ENCODE data around the gene ABCC1. TPM values are rescaled to one million over a fixed set of nuclear protein-coding genes. Genes with fewer than 3 reads are reported as not detected.

Gene ABCC1
- total RNA-seq, 1 donor from 2014 or later = 69.4 TPM

DNA sequence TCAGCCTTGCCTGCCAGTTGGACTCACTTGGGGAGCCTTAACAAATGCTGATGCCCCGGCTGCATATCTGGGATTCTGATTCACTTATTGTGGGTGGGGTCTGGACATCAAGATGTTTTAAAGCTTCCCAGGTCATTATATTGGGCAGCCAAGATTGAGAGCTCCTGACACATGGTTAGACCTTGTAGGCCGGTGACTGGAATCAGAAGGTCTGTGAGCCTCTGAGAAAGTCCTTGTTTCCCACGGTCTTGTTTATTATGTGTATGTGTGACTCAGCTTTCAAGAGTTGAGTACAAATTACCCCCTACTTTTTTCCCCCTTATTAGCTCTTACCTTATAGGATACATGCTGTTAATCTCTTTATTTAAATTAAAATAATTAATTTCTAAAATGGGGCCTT is 103.5 kb downstream of the ABCC1 start:
- Mint-ChIP-seq H3K4me1 (no peaks in the 10 kb centered on the region), H3K4me3 (no peak overlapping the region), H3K9me3 (no peaks in the 10 kb centered on the region), H3K27me3 (ENCODE audit: low read depth) (no peaks in the 10 kb centered on the region), H3K27ac (no peak overlapping the region), H3K36me3 (peaks cover 38% of the 10 kb centered on the region)
- TF ChIP-seq, protein P1, sequence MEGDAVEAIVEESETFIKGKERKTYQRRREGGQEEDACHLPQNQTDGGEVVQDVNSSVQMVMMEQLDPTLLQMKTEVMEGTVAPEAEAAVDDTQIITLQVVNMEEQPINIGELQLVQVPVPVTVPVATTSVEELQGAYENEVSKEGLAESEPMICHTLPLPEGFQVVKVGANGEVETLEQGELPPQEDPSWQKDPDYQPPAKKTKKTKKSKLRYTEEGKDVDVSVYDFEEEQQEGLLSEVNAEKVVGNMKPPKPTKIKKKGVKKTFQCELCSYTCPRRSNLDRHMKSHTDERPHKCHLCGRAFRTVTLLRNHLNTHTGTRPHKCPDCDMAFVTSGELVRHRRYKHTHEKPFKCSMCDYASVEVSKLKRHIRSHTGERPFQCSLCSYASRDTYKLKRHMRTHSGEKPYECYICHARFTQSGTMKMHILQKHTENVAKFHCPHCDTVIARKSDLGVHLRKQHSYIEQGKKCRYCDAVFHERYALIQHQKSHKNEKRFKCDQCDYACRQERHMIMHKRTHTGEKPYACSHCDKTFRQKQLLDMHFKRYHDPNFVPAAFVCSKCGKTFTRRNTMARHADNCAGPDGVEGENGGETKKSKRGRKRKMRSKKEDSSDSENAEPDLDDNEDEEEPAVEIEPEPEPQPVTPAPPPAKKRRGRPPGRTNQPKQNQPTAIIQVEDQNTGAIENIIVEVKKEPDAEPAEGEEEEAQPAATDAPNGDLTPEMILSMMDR (IDR thresholded peaks at IDR 0.05; ENCODE audit: unreplicated experiment) = no peak
- no peak for DNase-seq (ENCODE audit: low spot score in 2 of 2, unreplicated experiment in 2 of 2)

DNA sequence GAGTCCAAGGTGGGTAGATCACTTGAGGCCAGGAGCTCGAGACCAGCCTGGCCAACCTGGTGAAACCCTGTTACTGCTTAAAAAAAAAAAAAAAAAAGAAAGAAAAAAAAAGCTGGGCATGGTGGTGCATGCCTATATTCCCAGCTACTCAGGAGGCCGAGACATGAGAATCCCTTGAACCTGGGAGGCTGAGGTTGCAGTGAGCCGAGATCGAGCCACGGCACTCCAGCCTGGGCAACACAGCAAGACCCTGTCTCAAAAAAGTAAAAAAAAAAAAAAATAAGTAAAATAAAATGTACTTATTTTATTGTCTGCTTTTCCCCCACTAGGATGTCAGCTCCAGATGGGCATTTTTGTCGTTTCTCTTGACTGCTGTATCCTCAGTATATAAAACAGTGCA is 107.7 kb downstream of the ABCC1 start:
- TF ChIP-seq, protein P1 (IDR thresholded peaks at IDR 0.05; ENCODE audit: unreplicated experiment) = no peak
- Mint-ChIP-seq H3K9me3 (no peaks in the 10 kb centered on the region), H3K4me1 (no peaks in the 10 kb centered on the region), H3K4me3 (no peak overlapping the region), H3K36me3 (peaks cover 25% of the 10 kb centered on the region), H3K27ac (no peak overlapping the region), H3K27me3 (ENCODE audit: low read depth) (no peaks in the 10 kb centered on the region)
- no peak for DNase-seq (ENCODE audit: low spot score in 2 of 2, unreplicated experiment in 2 of 2)

DNA sequence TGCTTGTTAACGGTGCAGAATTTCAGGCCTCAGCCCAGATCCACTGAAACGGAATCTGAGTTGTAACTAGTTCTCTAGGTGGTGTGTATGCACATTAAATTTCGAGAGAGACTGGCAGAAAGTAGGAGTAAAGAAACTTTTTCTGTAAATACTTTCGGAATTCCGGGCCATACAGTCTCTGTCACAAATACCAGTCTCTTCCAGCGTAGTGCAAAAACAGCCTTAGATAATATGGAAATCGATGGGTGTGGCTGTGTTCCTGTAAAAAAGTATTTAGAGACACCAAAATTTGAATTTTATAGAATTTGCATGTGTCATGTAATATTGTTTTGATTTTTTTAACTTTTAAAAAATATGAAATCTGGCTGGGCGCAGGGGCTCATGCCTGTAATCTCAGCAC is 109.7 kb downstream of the ABCC1 start:
- Mint-ChIP-seq H3K27ac (no peak overlapping the region), H3K9me3 (no peaks in the 10 kb centered on the region), H3K4me1 (no peaks in the 10 kb centered on the region), H3K27me3 (ENCODE audit: low read depth) (no peaks in the 10 kb centered on the region), H3K36me3 (peaks cover 21% of the 10 kb centered on the region), H3K4me3 (no peak overlapping the region)
- TF ChIP-seq, protein P1 (IDR thresholded peaks at IDR 0.05; ENCODE audit: unreplicated experiment) = no peak
- no peak for DNase-seq (ENCODE audit: low spot score in 2 of 2, unreplicated experiment in 2 of 2)

DNA sequence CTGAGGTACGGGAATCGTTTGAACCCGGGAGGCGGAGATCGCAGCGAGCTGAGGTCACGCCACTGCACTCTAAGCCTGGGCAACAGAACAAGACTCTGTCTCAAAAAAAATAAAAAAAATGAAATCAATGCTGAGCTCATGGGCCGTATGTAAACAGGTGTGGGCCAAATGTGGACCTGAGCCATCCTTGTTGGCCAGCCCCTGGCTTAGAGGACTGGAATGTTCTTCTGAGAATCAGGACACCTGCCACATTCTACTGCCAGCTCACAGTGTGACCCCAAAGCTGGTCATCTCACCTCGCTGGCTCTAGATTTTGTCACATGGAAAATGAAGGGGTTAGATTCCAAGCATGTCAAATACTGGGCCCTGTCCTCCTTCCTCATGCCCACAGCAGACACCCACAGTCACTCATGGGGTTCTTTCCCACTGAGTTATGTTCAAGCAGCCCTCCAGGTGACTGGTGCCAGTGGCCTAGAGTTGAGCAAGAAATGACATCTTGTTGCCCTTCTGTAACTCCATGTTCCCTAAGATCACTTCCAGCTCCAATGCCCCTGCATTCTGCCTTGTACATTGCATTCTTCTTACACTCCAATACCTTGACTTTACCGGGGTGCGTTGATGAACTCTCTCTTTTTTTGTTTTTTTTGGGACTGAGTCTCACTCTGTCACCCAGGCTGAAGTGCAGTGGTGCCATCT is 110.6 kb downstream of the ABCC1 start:
- no peak overlapping the region for H3K4me3 Mint-ChIP-seq
- DNase-seq (ENCODE audit: low spot score in 2 of 2, unreplicated experiment in 2 of 2) = no peak
- H3K9me3 Mint-ChIP-seq = no peaks in the 10 kb centered on the region
- no peaks in the 10 kb centered on the region for H3K4me1 Mint-ChIP-seq
- H3K27ac Mint-ChIP-seq = no peak overlapping the region
- TF ChIP-seq, protein P1 (IDR thresholded peaks at IDR 0.05; ENCODE audit: unreplicated experiment) = no peak
- no peaks in the 10 kb centered on the region for H3K27me3 Mint-ChIP-seq (ENCODE audit: low read depth)
- peaks cover 25% of the 10 kb centered on the region for H3K36me3 Mint-ChIP-seq

DNA sequence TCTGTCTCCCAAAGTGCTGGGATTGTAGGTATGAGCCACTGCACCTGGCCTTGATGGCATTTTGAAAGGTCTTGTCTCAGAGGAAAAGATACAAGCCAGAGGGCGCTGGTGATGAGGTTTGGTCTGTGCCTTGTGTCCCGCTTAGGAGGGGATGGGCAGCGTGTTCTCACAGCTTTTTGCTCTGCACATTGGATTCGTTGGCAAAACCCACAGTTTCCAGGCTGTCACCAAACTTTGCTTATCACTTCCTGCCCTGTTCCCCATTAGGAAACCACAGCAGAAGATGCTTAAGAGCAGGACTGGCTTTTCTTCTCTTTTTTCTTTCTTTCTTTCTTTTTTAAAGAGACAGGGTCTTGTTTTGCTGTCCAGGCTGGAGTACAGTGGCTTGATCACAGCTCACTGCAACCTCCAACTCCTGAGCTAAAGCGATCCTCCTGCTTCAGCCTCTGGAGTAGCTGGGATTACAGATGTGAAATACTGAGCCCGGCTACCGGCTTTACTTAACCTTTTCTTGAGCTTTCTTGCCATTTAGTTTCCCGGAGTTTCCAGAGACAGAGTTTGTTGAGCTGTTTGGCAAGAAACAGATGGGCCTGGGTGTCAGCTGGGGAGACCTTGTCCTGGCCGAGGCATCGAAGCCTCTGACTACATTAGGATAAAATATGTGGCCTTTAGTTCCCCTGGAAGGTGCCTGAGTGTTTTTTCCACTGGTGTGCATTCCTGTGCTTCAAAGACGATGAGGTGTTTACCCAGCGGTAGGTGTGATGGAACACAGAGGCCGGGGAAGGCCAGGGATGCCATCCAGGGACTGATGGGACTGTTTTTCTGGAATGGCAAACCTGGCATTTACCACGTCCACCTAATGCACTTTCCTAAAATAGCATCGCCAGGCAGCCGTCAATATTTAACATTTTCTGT is 112.9 kb downstream of the ABCC1 start:
- TF ChIP-seq, protein P1 (IDR thresholded peaks at IDR 0.05; ENCODE audit: unreplicated experiment) = no peak
- Mint-ChIP-seq H3K9me3 (no peaks in the 10 kb centered on the region), H3K4me3 (no peak overlapping the region), H3K27ac (no peak overlapping the region), H3K36me3 (peaks cover 30% of the 10 kb centered on the region), H3K4me1 (no peaks in the 10 kb centered on the region), H3K27me3 (ENCODE audit: low read depth) (no peaks in the 10 kb centered on the region)
- no peak for DNase-seq (ENCODE audit: low spot score in 2 of 2, unreplicated experiment in 2 of 2)
